Stimulated activated CD4-positive, alpha-beta T cell treated with anti-CD3 and anti-CD28 coated beads, Interleukin-1b, Interleukin-23, amount 100 ng/mL, for 4 hours (primary cell): ENCODE data around the gene CDS1.
"Not testable (repeated sequence)": the region's sequence is repeated elsewhere in the genome, so short reads cannot be mapped to it uniquely, and the experiment has no call there.

Experiments used
- DNase-seq, 2 donors: peaks; one replicate each; pipeline ENCODE4 v3.0.0-alpha.2; 2020; ENCODE audit warnings: low read depth in 2 of 2

The CDS1 gene

GRCh38 chr4:84582988-84583875 is at the start of gene CDS1:
TSS of gene CDS1 (plus strand) at chr4:84583127. CDS start at chr4:84583402, 275 bp downstream.
- no peak for DNase-seq

DNA sequence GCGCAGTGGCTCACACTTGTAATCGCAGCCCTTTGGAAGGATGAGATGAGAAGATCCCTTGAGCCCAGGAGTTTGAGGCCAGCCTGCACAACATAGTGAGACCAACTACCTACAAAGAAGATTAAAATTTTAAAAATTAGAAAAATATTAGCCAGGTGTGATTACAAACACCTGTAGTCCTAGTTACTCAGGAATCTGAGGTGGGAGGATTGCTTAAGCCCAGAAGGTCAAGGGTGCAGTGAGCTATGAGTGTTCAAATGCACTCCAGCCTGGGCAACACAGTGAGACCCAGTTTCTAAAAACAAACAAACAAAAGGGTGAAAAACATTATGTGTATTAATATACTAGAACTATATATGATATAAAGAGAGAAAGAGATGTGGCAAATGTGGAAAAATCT is 47.0 kb upstream of the CDS1 start:
- no peak for DNase-seq

DNA sequence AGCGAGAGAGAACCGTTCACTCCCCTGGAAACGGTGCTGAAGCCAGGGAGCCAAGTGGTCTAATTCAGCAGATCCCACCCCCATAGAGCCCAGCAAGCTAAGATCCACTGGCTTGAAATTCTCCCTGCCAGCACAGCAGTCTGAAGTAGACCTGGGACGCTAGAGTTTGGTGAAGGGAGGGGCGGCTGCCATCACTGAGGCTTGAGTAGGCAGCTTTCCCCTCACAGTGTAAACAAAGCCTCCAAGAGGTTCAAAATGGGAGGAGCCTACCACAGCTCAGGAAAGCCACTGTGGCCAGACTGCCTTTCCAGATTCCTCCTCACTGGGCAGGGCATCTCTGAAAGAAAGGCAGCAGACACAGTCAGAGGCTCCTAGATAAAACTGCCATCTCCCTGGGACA is 37.8 kb upstream of the CDS1 start:
- DNase-seq, result no peak

DNA sequence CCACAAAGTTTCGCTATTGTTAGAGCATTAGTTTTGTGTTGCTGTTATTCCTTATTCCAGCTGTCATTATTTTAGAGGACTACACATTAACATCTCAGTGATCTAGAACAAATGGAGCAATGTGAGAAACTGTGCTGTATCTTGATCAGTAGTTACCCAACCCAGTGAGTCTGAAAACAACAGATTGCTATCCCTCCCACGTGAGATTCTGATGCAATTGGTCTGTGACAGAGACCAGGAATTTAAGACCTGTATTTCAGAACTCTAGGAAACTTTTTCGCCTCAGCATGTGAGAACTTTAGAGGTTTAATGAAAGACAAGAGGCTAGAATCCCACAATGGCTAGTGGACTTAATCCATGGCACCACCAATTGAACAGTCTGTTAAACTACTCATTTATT is 35.7 kb upstream of the CDS1 start:
- no peak for DNase-seq

DNA sequence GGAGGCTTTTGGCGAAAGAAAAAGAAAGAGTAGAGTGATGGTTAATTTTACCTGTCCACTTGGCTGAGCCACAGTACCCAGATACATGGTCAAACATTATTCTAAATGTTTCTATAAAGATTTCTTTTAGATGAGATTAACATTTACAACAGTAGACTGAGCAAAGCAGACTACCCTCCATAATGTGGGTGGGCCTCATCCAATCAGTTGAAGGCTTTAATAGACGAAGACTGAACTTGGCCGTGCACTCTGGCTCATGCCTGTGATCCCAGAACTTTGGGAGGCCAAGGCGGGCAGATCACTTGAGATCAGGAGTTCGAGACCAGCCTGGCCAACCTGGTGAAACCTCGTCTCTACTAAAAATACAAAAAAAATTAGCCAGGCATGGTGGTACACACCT is 33.7 kb upstream of the CDS1 start:
- not testable (repeated sequence) for DNase-seq

- DNase-seq, result no peak
Observed at GRCh38 chr4:84562156-84562555, 20.8 kb upstream of the CDS1 start.

DNA sequence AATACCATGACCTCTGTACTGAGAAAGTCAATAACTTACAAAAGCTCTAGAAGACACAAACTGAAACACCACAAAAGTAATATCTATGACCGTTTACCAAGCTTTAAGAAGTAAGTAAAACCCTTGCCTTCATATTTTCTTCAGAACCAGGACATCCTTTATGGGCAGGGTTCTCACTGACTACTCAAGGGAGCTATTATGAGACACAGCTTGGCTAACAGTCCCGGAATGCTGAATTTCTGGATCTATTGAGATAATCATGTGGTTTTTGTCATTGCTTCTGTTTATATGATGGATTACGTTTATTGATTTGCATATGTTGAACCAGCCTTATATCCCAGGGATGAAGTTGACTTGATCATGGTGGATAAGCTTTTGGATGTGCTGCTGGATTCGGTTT is 19.9 kb upstream of the CDS1 start:
- no peak for DNase-seq

- no peak for DNase-seq
Observed at GRCh38 chr4:84565951-84566350, 17.0 kb upstream of the CDS1 start.

GRCh38 chr4:84568496-84568895 is 14.4 kb upstream of the CDS1 start:
- DNase-seq, result no peak

- no peak for DNase-seq
Observed at GRCh38 chr4:84569009-84569408, 13.9 kb upstream of the CDS1 start.

DNA sequence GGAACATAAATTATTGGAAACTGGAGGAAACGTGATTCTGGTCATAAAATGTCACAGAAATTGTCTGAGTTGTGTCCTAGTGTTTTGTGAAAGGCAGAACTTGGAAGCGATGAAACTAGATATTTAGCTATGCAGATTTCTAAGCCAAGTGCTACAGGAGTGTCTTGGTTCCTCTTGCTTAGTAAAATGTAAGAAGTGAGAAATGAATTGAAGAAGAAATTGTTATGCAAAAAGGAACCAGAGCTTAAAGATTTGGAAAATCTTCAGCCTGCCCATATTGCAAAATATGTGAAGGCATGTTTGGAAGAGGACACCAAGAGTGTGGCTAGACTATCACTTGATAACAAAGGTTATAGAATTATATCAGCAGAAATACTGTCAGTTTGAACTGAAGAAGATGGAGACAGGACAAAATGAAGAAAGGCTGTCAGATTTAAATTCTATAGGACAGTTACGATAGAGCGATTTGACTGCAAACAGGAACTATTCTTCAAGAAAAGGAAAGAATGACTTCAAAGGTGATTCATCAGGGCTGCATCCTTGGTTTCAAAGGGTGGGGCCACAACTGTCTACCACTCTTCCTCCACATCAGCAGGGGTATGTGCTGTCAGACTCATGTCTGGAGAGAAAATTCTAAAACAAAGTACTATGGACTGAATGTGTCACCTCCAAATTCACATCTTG is 9.4 kb upstream of the CDS1 start:
- DNase-seq, result no peak

DNA sequence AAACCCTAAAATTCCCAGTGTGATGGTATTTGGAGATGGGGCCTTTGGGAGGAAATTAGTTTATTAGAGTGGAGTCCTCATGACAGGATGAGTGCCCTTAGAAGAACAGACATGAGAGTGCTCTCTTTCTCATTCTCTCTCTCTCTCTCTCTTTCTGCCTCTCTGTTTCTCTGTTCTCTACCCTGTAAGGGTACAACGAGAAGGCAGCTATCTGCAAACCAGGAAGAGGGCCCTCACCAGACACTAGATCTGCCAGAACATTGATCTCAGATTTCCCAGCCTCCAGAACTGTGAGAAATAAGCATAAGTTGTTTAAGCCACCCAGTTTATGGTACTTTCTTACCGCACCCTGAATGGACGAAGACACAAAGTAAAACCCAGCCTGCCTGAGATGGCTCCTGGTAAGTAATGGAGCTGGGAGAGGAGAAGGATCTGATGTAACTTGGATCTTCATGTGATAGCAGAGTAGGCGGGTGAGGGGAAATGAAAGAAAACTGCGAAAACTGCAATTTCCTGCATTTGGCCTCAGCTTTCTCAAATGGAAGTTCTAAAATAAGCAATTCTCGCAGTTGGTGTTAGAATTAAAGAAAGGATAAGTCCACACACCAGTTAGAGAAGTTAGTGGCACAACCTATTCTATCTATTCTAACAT is 8.7 kb upstream of the CDS1 start:
- DNase-seq, result no peak

GRCh38 chr4:84578540-84579402 is 4.2 kb upstream of the CDS1 start:
- DNase-seq, result no peak

DNA sequence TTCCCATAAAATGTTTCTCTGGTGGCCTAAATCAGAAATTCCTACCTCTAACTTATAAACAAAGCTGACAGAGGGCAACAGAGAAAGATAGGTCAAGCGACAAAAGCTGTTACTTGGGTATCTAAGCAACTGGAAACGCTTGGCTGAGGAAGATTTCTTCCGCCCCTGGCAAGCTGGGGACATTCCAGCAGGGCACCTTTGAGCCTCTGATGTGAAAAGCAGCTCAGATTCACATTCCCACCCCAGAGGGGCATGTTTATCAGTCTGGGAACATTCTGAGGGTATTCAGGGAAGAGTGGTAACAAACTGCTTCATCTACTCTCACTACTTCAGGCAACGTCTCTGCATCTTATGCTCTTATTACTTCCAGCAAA is 3.5 kb upstream of the CDS1 start:
- DNase-seq, result no peak

- DNase-seq, result peak; percentile 91 to 92
Observed at GRCh38 chr4:84582302-84582987, 482 bp upstream of the CDS1 start.

DNA sequence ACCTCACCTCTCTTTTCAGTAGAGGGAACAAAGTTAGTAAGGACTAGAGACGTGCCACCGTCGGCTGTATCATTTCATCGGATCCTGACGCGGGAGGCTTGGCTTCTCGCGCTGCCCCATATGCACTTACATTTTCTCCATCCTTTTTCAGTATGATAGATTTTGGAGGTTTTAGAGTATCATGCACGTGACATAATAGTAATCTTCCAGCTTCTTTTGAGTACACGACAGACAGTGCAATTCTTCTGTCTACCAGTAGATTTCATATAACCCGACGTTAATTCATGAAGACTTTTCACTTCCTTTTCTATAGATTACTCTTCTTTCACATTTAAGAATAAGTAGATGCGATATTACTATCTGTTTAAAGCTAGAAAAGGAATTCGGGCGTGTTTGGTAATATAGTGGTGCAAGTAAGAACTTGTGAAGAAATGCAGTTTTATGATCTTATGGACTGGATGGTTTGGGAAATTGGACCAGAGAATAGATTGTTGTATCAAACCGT is 1.0 kb downstream of the CDS1 start:
- DNase-seq, result no peak

- no peak for DNase-seq
Observed at GRCh38 chr4:84585251-84585650, 2.3 kb downstream of the CDS1 start.

DNA sequence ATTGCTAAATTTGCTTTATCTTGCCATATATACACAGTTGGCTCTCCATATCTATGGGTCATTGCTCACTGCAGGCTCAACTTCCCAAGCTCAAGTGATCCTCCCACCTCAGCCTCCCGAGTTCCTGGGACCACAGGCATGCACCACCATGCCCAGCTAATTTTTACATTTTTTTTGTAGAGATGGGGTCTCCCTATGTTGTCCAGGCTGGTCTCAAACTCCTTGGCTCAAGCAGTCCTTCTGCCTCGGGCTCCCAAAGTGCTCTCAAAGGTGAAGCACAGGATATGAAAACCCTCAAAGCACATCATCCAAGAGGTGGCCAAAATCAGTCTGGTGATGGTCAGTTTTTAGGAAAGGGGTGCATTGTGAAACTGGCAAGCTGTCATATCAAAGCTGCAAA is 11.8 kb downstream of the CDS1 start:
- DNase-seq, result no peak

DNA sequence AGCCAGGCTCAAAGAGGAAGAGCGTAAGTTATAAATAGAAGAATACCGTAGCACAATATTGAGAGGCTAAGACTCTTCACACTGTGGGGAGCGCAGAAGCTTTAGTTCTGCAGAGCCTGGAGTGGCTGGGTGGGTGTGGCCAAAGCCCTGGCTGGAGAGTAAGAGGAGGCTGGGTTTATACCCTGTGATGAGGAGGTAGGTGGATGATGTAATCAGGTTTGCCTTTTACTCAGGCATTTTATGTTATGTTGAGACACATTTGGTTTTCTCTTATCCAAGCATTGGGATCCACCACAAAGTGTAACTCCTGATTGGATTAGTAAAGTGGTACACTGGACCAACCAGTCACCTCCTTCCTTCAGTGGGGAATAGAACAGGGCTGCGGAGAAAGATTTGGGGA is 13.9 kb downstream of the CDS1 start:
- DNase-seq, result no peak

GRCh38 chr4:84597450-84597849 is 14.5 kb downstream of the CDS1 start:
- no peak for DNase-seq

DNA sequence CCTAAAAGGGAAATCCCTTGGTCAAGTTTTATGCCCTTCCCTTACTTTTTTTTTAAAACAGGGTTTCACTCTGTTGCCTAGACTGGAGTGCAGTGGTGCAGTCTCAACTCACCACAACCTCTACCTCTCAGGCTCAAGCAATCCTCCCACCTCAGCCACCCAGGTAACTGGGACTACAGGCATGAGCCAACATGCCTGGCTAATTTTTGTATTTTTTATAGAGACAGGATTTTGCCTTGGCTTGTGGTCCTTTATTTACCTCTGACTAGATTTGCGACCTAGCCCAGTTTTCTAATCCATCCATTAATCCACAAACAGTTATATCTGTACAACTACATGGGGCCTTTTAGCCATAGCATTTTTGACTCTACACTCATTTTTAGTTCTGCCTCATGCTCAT is 23.7 kb downstream of the CDS1 start:
- DNase-seq, result no peak
